Measurements from ENCODE around the gene NANP.
"Not testable (repeated sequence)": the region's sequence is repeated elsewhere in the genome, so short reads cannot be mapped to it uniquely, and the experiment has no call there.

NANP gene

DNA sequence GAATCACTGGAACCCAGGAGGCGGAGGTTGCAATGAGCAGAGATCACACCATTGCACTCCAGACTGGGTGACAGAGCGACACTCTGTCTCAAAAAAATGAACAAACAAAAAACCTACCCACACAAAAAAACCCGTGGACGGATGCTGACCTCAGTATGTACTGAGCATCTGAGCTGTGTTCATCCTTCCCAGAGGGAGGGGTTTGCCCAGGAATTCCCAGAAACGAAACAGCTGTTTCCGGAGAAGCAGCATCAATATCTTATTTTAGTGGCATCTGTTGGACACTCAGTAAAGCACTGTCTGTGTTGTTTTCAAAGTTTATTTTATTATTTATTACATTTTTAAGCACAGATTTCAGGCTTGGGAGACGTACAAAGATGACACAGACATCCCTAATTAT is 18.7 kb downstream of the NANP start:
- DNase-seq, result no peak

DNA sequence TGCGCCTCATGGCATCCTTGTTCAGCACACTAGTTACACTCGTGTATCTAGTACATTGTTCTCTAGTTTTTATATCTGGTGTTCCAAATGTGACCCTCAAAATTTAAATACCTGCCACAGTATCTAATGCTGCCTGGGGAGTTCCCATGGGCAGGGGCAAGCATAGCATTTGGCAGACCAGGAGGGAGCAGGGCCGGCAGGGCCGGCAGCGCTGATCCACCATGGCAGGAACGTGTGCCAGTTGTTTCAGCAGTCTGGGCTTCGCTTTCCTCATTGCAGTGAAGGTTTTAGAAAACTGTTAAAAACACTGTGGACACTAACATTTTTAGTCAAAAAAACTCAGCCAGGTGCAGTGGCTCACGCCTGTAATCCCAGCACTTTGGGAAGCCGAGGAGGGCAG is 19.2 kb downstream of the NANP start:
- DNase-seq, result no peak

DNA sequence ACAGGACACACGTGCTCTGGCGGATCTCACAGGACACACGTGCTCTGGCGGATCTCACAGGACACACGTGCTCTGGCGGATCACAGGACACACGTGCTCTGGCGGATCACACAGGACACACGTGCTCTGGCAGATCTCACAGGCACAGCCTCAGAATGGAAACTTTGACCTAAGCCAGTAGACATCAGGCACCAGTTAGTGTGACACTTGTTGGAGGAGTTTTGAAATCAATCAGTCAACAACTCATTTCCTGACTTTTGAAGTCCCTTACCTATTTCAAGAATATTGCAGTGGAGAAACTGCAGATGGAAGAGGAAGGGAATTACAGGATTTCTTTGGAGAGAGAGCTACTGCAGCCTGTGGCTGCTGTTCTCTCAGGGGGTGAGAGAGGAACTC is 20.9 kb downstream of the NANP start:
- not testable (repeated sequence) for DNase-seq

DNA sequence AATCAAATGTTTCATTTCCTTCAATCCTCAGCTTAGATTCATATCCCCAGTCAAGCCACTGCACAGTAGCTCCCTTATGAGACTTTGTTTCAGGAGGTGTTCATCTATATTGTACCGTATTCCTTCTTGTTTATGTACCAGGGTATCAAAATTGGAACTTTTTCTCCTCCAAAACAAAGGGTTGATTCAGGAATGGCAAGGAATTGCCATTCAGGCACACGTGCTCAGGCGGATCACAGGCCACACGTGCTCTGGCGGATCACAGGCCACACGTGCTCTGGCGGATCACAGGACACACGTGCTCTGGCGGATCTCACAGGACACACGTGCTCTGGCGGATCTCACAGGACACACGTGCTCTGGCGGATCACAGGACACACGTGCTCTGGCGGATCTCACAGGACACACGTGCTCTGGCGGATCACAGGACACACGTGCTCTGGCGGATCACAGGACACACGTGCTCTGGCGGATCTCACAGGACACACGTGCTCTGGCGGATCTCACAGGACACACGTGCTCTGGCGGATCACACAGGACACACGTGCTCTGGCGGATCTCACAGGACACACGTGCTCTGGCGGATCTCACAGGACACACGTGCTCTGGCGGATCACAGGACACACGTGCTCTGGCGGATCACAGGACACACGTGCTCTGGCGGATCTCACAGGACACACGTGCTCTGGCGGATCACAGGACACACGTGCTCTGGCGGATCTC is 21.5 kb downstream of the NANP start:
- not testable (repeated sequence) for DNase-seq

DNA sequence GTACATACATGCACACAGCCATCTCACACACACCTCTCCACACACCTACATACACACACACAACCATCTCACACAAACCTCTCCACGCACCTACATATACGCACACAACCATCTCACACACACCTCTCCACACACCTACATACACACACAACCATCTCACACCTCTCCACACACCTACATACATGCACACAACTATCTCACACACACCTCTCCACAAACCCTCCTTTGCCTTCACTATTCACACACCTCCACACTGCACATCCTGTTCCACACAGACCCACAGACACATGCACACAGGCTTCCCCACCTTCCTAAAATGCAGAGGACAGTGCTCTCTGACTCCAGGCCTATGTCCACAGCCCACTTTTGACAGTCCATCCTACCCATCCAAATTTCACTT is 22.2 kb downstream of the NANP start:
- DNase-seq, result no peak

DNA sequence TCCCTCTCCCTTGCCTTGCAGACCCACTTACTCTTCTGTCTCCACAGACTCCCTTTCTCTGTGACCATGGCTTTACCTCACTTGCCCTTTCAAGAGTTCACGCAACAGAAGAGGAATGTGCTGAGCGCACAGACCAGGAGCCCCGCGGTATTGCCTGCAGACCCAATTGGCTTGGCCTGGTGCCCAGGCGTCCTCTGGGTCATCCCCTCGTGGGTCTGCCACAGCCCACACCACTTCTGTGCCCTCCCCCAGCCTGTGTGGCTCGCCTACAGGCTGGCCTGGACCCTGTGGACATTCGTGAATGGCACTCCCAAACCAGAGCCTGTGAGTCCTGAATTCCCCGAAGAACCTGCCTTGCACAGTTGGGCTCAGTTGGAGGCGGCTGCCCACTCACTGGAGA is 23.2 kb downstream of the NANP start:
- DNase-seq, result no peak

DNA sequence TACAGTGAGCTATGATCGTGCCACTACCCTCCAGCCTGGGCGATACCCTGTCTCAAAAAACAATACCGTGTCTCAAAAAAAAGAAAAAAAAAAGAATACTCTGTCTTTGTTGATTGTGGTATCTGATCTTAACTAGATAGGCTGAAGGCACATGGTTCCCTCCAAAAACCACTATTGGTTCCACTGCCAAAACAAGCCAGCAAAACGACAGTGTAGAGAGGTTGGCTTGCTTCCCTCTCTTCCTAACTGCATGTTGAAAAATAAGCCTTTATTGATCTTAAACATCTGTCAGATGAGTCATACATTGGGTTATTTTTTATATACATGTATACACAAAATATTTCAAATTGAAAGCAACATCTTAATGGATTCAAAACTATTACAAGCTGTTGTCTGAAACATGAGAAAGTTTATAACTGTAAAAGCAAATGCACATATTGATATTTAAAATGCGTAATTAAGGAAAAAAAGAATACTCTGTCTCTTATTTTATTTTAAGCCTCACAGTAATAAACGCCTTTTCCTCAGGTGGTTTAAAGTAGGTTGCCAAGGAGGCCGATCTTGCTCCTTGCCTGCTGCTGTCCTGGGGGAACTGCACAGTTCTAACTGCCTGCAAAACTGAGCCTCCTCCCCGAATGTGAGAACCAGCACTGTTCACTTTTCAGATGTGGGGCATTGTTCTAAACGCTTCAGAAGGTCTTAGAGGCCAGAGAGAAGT is 31.5 kb downstream of the NANP start:
- DNase-seq, result no peak

DNA sequence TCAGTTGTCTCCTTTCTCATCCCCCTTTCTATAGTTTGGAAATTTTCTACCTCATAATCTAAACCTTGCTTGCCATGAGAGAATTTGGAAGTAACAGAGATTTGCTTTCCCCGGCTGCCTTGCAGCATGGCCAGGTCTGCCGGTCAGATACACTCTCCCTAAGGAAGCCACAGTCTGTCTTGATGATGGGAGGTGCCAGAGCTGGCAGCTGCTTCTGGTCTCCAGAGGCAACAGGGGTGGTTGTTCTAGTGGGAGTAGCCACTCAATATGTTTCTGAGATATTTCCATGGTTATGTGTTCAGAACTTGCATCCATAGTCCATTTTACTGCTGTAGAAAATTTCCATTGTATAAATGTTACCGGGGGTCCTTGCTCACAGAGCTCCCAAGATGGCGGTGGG is 33.0 kb downstream of the NANP start:
- not testable (repeated sequence) for DNase-seq

DNA sequence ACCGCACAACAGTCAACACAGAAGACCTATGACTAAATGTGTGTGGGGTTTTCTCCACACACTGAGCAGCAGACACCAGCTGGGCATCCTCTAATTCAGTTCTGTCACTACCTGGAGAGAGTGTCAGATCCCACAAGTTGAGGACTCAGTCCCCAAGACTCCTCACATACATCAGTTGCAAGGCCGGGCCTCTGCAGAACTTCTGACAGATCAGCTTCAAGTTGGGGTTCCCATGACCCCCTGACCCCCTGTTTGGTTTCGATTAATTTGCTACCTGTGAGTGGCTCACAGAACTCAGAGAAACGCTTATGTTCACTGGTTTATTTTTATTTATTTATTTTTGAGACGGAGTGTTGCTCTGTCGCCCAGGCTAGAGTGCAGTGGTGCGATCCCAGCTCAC is 35.3 kb downstream of the NANP start:
- DNase-seq, result no peak

DNA sequence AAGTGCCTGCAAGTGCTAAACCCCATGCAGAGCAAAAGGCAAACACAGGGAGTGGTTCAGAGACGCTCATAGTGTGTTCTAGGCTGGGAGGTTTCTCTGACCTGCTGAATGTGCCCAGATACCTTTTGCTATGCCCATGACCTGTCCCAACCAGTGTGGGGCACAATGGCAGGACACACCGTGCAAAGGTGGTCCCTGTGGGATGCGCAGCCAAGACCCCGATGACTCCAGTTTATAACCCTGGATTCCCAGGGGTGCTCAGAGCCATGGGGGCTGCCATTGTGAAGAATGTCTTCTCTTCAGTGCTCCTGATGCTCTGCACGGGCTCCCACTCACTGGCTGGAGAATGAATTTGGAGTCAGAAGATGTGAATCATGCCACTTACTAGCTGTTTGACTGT is 36.3 kb downstream of the NANP start:
- DNase-seq, result no peak

DNA sequence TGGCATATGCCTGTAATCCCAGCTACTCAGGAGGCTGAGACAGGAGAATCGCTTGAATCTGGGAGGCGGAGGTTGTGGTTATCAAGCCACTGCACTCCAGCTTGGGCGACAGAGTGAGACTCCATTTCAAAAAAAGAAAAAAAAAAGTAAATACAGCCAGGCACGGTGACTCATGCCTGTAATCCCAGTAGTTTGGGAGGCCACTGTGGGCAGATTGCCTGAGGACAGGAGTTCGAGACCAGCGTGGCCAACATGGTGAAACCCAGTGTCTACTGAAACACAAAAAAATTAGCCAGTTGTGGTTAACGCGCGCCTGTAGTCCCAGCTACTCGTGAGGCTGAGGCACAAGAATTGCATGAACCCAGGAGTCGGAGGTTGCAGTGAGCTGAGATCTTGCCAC is 36.9 kb downstream of the NANP start:
- no peak for DNase-seq

DNA sequence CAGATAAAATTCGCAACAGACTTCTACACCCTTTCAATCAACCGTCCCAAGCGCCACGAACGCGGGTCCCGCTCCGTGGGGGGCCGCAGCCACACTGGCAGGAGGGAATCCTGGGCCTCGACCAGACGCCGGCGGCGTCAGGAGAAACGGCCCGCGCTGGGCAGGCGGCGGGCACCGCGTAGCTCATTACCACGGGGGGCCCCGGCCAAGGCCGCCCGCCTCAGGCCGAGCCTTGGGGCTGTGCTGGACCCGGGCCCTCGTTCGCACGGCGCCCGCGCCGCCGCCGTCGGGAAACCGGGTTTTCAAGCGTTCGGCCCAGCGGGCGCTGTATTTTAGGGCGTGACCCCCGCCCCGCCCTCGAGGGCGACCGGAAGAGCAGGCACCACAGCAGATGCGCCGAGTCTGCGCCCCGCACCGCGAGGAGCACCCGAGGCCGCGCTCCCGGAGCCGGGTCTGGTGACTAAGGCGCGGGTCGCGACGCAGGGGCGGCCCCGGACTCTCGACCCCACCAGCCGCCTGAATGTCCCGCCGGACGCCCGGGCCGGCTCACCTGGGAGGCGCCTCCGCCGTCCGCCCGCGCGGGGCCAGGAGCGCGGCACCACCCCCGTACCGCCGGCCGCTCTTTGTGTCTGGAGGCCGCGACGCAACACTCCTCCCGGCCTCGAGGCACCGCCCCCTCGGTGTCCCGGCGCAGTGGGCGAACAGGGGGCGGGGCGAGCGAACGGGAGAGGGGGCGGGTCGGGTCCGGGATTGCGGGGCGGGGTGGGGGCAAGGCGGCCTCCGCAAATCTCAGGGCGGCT is 38.7 kb downstream of the NANP start, which contains the start of gene NINL:
Gene NINL (minus strand): TSS at position 627 of the 800 bp plus-strand sequence. CDS start 58,944 bp downstream, outside the sequence.
- DNase-seq, result peak; percentile 28

DNA sequence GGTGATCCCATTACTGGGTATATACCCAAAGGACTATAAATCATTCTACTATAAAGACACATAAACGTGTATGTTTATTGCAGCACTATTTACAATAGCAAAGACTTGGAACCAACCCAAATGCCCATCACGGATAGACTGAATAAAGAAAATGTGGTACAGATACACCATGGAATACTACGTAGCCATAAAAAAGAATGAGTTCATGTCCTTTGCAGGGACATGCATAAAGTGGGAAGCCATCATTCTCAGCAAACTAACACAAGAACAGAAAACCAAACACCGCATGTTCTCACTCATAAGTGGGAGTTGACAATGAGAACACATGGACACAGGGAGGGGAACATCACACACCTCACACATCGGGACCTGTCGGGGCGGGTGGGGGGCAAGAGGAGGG is 40.2 kb downstream of the NANP start:
- DNase-seq, result not testable (repeated sequence)

DNA sequence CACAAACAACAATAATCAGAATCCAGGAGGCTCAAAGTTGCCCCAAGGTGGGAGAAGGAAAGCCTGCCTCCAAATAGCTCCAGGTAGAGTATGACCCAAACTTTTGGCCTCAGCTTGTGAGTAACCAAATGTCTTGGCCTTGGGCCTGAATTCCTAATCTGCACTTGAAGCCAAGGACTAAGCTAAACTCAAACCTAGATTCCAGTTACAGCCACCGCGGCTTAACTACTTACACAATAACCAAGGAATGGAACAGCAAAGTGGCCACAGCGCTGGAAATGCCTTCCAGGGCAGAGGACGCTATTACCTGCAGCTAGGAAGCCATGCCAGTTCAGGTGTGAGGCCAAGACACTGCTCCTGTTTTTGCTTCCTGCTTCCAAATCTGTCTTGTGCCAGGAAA is 43.1 kb downstream of the NANP start:
- no peak for DNase-seq

DNA sequence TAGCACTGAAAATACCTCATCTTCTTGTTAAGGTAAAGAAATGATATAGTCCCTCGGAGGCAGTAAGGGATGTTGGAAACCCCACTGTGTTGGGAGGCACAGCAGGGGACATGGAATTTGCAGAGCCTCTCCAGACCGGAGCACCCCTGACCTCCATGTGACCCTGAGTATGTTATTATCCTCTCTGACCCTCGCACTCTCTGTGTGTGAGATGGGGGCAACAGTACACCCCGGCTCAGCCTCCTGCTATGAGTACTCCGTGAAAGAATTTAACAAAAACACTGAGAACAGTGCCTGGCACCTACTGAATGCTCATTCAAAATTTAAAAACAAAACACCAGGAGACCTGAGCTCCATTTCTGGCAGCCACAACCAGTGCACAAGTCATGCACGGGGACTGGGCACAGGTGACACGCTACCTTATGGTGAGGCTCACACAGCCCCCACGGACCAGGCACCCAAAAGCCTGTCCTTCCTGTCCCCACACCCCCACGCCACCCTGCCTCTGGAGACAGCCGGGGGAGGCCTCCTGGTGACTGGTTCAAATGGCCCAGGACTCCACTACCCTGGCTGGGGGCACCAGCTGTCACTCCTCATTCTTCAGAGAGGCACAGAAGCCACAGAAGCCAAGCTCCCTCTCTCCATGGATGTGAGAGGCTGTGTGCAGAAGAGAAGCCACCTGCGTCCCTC is 44.6 kb downstream of the NANP start:
- no peak for DNase-seq

DNA sequence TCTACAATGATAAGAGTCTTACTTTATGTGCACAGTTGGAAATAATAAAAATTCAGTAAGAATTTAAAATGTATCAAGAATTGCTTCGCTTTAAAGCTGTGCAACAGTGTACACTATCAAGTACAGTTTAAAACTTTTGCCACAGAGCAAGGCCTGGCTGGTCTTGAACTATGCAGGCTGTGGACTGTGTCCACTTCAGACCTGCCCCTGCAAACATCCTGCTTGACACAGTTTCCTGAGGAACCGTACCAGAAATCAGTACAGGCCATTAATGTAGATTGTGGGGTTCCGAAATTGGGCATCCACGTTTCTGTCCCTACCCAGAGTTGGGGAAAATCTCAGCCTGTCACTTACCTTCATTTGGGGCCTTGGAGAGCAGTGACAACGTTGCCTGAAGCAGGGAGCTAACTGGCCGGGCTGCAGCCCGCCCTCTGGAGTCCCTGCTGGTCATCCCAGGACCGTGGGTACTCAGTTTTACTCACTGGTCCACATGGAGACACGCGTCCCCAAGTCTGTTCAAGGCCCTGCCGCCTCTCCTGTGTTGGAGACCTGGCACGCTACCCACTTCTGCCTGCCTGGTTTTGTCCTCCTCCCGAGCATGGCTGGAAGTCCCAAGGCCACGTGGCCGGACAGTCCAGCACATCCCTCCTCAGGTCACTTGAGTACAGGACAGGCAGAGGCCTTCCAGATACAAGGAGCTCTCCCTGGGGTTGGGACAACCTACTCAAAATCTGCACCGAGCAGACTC is 46.9 kb downstream of the NANP start:
- DNase-seq, result no peak

DNA sequence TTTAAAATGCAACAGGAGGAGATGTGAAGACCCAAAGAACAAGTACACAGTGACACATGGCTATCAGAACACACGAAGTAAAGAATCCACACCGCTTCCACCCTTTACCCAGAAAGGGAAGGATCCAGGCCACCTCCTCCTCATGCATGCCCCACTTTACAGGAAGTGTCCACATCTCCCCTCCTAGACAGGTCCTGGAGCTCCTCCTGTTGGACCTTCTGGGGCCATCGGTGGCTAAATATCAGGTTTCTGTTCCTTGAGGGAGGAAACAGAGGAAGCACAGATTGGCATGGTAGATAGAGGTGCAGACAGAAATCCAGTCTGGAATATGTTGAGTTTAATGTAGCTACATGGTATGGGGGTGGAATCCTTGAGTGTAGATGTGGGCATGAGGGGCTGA is 49.4 kb downstream of the NANP start:
- DNase-seq, result no peak

DNA sequence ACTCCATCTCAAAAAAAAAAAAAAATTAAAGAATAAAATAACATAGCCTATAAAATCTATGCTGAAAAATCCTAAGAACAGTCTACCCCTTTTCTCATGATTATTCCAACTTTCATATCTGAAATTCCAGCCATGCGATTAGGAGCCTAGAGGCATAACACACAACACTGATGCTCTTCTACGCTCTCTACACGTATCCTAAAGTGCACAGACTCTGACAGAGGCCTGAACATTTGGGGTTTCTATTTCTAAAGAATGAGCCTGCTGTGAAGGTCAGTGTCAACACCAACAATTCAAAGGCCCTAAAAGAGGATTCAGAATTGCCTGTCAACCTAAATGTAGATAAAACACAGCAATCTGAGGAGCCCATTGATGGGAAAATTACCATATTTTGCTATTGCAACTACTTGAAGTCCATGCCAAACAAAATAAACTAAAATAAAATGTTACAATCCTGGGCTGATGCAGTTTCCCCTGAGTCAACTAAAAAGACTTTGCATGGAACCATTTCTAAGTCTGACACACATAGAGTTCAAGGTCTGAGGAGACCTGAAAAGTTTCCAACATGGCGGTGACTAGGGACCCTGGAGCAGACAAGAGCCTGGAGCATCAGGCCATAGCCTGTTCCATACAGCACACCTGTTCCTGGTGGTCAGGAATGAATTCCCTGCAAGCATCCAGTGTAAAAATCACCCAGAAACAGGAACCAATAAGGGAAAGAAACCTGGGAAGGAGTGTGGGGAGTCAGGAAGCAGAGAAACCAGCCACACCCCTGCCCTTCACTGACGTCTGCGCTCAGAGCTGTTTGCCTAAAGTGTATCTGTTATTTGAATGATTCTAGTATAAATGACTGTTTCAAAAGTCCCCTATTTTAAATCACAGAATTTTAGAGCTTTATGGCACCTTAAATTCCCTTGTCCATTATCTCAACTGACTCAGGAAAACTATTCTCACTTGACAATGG is 50.2 kb downstream of the NANP start:
- DNase-seq, result no peak

DNA sequence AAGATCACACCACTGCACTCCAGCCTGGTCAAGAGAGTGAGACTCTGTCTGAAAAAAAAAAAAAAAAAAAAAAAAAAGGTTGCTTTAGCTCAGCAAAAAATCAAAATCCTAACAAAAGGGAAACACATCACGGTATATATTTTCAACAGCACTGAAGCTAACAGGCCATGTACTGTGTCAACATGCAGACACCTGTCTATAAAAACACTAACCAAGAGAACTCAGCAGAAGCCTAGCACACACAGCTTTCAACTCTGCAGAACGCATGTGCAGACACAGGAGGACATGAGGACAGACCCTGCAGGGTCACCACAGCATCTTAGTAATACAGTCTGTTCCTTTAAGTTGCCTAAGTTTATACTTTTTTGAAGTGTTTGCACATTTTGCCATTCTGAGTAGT is 52.0 kb downstream of the NANP start:
- no peak for DNase-seq

DNA sequence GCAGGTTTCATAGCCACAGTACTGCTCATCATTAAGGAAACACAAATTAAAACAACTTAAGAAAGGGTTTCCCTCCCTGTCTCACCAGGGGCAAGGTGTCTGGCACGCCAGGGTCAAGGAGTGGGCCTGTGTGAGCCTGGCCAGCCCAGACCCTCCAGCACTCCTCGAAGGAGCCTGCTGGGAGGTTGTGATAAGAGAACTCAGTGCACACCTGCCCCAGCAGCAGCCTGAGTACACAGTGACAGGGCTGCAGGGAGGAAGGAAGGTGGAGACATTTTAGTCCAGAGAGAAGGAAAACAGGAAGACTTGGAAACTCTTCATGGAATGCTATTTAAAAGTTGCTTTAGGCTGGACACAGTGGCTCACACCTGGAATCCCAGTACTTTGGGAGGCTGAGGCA is 52.6 kb downstream of the NANP start:
- no peak for DNase-seq

DNA sequence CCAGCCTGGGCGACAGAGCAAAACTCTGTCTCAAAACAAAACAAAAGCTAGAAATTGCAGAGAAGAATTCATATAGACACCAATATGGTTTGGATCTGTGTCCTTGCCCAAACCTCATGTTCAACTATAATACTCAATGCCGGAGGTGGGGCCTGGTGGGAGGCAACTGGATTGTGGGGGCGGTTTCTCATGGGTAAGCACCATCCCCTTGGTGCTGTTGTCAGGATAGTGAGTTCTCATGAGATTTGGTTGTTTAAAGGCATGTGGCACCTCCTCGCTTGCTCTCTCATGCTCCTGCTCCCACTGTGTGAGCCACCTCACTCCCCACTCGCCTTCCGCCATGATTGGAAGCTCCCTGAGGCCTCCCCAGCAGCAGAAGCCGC is 53.7 kb downstream of the NANP start:
- no peak for DNase-seq

Measured in T1000 (cell line).